Erythroblast (primary cell): Measurements from ENCODE around the gene PER3.

Source experiments
- GATA1 ChIP-seq: IDR thresholded peaks from 2 replicates; pipeline ENCODE4 v1.6.1; 2011; ENCODE audit warnings: low read depth, mild to moderate bottlenecking, control low read depth, low read length, moderate library complexity
- POLR2A ChIP-seq: IDR thresholded peaks from 2 replicates; pipeline ENCODE4 v1.6.1; 2011; ENCODE audit warnings: mild to moderate bottlenecking, low read length

DNA sequence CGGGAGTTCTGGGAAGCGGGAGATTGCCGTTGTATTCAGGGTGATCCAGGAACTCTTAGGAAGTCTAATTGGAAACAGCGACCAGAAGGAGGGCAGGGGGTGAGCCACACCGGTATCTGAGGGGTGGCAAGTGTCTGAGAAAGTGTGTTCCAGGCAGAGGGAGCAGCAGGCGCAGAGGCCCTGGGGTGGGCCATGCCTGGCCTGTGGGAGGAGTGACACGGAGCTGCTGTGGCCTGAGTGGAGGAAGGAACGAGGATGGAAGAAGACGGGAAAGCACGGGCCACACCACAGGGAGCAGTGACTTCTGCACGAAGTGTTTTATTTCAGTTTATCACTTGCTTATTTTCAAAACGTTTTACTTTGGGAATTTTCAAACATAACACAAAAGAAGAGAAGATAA lies 11.3 kb downstream of the PER3 start:
- TF ChIP-seq POLR2A (no peak), GATA1 (no peak)
